ENCODE measurements around the gene NUDT9. TPM values are rescaled to one million over a fixed set of nuclear protein-coding genes. Genes with fewer than 3 reads are reported as not detected.
"Not testable (repeated sequence)": the region's sequence is repeated elsewhere in the genome, so short reads cannot be mapped to it uniquely, and the experiment has no call there.

The NUDT9 gene
- total RNA-seq, 2 experiments from 2014 or later: 12.1 to 13.4 TPM

- no peaks in the 10 kb centered on the region for H3K36me3 Mint-ChIP-seq (ENCODE audit: low read depth)
- H3K9me3 Mint-ChIP-seq: no peaks in the 10 kb centered on the region
- peak within 1 kb of the TSS; percentile 82 for H3K27ac Mint-ChIP-seq
- no peaks in the 10 kb centered on the region for H3K27me3 Mint-ChIP-seq (ENCODE audit: low read depth)
- peak; percentile 85 for DNase-seq
- intact Hi-C loops (cut with micrococcal nuclease): loop anchor here (1.0 kb wide), 1 partner anchor 31 kb away; the partner anchor contains the start of gene NUDT9
- peak within 1 kb of the TSS; percentile 78 for H3K4me3 Mint-ChIP-seq
- CTCF ChIA-PET: interaction anchor here (0.5 to 2.1 kb wide), 10 partner anchors 9 to 895 kb away, joined by 3 to 20 read pairs (median 4); no protein-coding TSS in a partner anchor
- peaks cover 31% of the 10 kb centered on the region for H3K4me1 Mint-ChIP-seq (ENCODE audit: low read depth)
Observed at GRCh38 chr4:87390891-87391575, 31.3 kb upstream of the NUDT9 start, which contains the start of gene HSD17B11. Gene HSD17B11, minus strand, starts transcription at chr4:87391188. Its CDS starts 118 bp downstream, at chr4:87391070.

DNA sequence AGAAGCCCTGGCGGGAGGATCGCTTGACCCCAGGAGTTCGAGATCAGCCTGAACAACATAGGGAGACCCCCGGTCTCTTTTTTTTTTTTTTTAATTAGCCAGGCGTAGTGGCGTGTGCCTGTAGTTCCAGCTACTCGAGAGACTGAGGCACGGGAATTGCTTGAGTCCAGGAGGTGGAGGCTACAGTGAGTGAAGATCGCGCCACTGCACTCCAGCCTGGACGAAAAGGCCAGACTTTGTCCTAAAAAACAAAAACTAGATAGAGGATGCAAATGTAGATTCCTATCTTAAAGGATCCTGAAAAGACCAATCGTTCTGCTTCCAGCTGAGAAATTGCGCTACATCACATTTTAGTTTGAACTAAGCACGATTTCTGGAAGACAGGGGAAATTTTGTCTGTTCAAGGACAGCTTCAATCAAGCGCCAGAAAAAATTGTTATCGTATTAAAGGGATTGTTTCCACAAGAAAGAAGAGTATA, 30.8 kb upstream of the NUDT9 start:
- Mint-ChIP-seq H3K4me3 (peak overlapping the region; percentile 78), H3K9me3 (no peaks in the 10 kb centered on the region), H3K36me3 (ENCODE audit: low read depth) (no peaks in the 10 kb centered on the region), H3K27me3 (ENCODE audit: low read depth) (no peaks in the 10 kb centered on the region), H3K4me1 (ENCODE audit: low read depth) (peaks cover 31% of the 10 kb centered on the region), H3K27ac (peak overlapping the region; percentile 82)
- CTCF ChIA-PET: interaction anchor here (0.6 to 2.1 kb wide), 9 partner anchors 9 to 896 kb away, joined by 3 to 20 read pairs (median 5); no protein-coding TSS in a partner anchor
- intact Hi-C loops (cut with micrococcal nuclease): loop anchor here (1.0 kb wide), 1 partner anchor 31 kb away; the partner anchor contains the start of gene NUDT9
- DNase-seq: no peak

GRCh38 chr4:87392183-87392582, 30.2 kb upstream of the NUDT9 start:
- intact Hi-C loops (cut with micrococcal nuclease): no loop called here
- Mint-ChIP-seq H3K36me3 (ENCODE audit: low read depth) (no peaks in the 10 kb centered on the region), H3K9me3 (no peaks in the 10 kb centered on the region), H3K4me1 (ENCODE audit: low read depth) (peaks cover 28% of the 10 kb centered on the region), H3K4me3 (no peak overlapping the region), H3K27ac (no peak overlapping the region), H3K27me3 (ENCODE audit: low read depth) (no peaks in the 10 kb centered on the region)
- no peak for DNase-seq
- CTCF ChIA-PET: interaction anchor here (0.6 to 2.1 kb wide), 4 partner anchors 10 to 33 kb away, joined by 5 to 20 read pairs (median 7); no protein-coding TSS in a partner anchor

GRCh38 chr4:87395073-87395472, 27.3 kb upstream of the NUDT9 start:
- H3K36me3 Mint-ChIP-seq (ENCODE audit: low read depth); H3K27me3 Mint-ChIP-seq (ENCODE audit: low read depth); H3K27ac Mint-ChIP-seq; CTCF ChIA-PET; DNase-seq; H3K9me3 Mint-ChIP-seq; intact Hi-C loops (cut with micrococcal nuclease); H3K4me1 Mint-ChIP-seq (ENCODE audit: low read depth): not testable (repeated sequence)
- H3K4me3 Mint-ChIP-seq: peak overlapping the region; percentile 30

- CTCF ChIA-PET: interaction anchor here (1.4 kb wide), 1 partner anchor 69 kb away, joined by 3 read pairs; no protein-coding TSS in a partner anchor
- H3K9me3 Mint-ChIP-seq; intact Hi-C loops (cut with micrococcal nuclease); H3K4me3 Mint-ChIP-seq; H3K36me3 Mint-ChIP-seq (ENCODE audit: low read depth); H3K27me3 Mint-ChIP-seq (ENCODE audit: low read depth); H3K4me1 Mint-ChIP-seq (ENCODE audit: low read depth); DNase-seq; H3K27ac Mint-ChIP-seq: not testable (repeated sequence)
Observed at GRCh38 chr4:87395851-87396250, 26.5 kb upstream of the NUDT9 start.

DNA sequence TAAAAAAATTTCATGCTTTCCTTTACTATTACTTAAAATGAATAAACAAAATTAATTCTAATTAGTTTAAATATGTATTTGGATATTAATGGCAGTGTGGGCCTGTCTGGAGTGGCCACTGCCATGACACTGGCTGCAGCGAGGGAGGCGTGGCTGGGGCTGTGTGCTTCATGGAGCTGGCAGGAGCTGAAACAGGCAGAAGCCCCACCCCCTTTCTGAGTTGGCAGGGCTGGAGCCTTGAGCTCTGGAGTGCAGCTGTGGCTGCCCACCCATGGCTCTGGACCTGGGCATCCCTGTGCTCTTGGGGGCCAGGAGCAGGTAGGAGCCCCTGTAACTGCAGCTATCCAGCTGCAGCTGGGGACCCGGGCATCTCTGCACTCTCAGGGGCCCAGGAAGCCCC, 23.2 kb upstream of the NUDT9 start:
- Mint-ChIP-seq H3K4me3 (no peak overlapping the region), H3K27ac (no peak overlapping the region), H3K9me3 (peaks cover 2% of the 10 kb centered on the region), H3K27me3 (ENCODE audit: low read depth) (no peaks in the 10 kb centered on the region), H3K4me1 (ENCODE audit: low read depth) (no peaks in the 10 kb centered on the region), H3K36me3 (ENCODE audit: low read depth) (no peaks in the 10 kb centered on the region)
- CTCF ChIA-PET: interaction anchor here (1.6 kb wide), 1 partner anchor 20 kb away, joined by 3 read pairs; no protein-coding TSS in a partner anchor
- DNase-seq: no peak
- intact Hi-C loops (cut with micrococcal nuclease): no loop called here

GRCh38 chr4:87399954-87400353, 22.4 kb upstream of the NUDT9 start:
- DNase-seq: no peak
- no peaks in the 10 kb centered on the region for H3K4me1 Mint-ChIP-seq (ENCODE audit: low read depth)
- no peaks in the 10 kb centered on the region for H3K36me3 Mint-ChIP-seq (ENCODE audit: low read depth)
- H3K27ac Mint-ChIP-seq: no peak overlapping the region
- intact Hi-C loops (cut with micrococcal nuclease): no loop called here
- peaks cover 2% of the 10 kb centered on the region for H3K9me3 Mint-ChIP-seq
- CTCF ChIA-PET: interaction anchor here (0.9 to 1.6 kb wide), 3 partner anchors 9 to 23 kb away, joined by 3 to 5 read pairs (median 3); partner anchors contain the start of gene HSD17B11
- H3K27me3 Mint-ChIP-seq (ENCODE audit: low read depth): no peaks in the 10 kb centered on the region
- H3K4me3 Mint-ChIP-seq: no peak overlapping the region

DNA sequence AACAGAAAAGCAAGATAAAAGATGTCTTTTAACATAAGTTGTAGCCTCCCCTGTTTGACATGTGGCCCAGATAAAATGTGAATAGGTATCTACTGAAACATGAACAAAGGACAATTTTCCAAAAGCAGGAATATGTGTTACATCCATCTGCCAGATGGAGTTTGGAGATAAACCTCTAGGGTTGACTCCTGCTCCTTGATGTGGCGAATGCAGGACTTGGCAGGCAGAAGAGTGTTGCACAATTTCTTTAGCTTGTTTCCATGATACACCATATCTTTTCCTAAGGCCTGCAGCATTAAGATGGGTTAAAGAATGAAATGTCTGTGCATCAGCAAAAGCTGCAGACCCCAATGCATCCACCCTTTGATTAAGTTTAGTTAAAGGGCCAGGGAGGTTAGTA, 18.6 kb upstream of the NUDT9 start:
- intact Hi-C loops (cut with micrococcal nuclease); H3K4me3 Mint-ChIP-seq; H3K27me3 Mint-ChIP-seq (ENCODE audit: low read depth): not testable (repeated sequence)

DNA sequence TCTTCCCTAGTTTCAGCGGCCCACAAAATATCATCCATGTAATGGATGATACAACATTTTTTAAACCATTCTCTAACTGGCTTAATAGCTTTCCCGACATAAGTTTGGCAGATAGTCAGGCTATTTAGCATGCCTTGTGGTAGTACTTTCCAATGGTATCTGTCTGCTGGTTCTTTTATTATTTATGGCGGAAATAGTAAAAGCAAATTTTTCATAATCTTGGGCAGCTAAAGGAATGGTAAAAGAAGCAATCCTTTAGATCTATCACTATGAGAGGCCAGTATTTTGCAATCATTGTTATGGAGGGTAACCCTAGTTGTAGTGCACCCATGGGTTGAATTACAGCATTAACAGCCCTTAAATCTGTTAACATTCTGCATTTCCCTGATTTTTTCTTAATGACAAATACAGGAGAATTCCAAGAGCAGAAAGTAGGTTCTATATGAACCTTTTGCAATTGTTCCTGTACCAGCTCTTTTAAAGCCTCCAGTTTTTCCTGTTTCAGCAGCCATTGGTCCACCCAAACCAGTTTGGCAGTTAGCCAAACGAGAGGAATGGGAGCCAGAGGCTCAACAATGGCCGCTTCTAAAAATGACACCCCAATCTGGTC, 17.1 kb upstream of the NUDT9 start:
- H3K36me3 Mint-ChIP-seq (ENCODE audit: low read depth): no peaks in the 10 kb centered on the region
- peaks cover 2% of the 10 kb centered on the region for H3K27me3 Mint-ChIP-seq (ENCODE audit: low read depth)
- CTCF ChIA-PET: no interaction called here
- peaks cover 11% of the 10 kb centered on the region for H3K4me1 Mint-ChIP-seq (ENCODE audit: low read depth)
- H3K9me3 Mint-ChIP-seq: no peaks in the 10 kb centered on the region
- intact Hi-C loops (cut with micrococcal nuclease): no loop called here
- H3K4me3 Mint-ChIP-seq: no peak overlapping the region
- no peak for DNase-seq
- no peak overlapping the region for H3K27ac Mint-ChIP-seq

More for the DNA sequence above, 18.6 kb upstream of the NUDT9 start:
- H3K27ac Mint-ChIP-seq; H3K9me3 Mint-ChIP-seq; H3K36me3 Mint-ChIP-seq (ENCODE audit: low read depth); DNase-seq; CTCF ChIA-PET: not testable (repeated sequence)
- peaks cover 11% of the 10 kb centered on the region for H3K4me1 Mint-ChIP-seq (ENCODE audit: low read depth)

DNA sequence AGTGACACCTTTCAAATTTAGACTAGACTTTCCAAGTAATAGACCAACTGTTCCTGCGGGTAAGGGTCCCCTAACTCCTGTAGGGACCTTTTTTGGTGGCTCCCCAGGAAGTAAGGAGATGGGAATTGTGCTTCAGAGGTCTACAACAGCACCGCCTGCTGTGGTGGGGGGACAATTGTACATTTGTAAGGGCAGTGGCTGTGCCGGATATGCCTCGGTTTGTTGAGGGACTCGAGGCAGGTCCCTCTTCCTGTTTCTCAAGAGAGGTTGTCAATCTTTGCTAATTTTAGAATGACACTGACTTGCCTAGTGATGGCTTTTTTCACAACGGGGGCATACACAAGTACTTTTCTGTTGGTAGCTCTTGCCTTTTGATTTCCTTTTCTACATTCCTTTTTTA, 15.9 kb upstream of the NUDT9 start:
- Mint-ChIP-seq H3K27ac (no peak overlapping the region), H3K4me1 (ENCODE audit: low read depth) (peaks cover 11% of the 10 kb centered on the region), H3K27me3 (ENCODE audit: low read depth) (peaks cover 2% of the 10 kb centered on the region), H3K4me3 (no peak overlapping the region), H3K9me3 (no peaks in the 10 kb centered on the region), H3K36me3 (ENCODE audit: low read depth) (no peaks in the 10 kb centered on the region)
- DNase-seq: no peak
- CTCF ChIA-PET: no interaction called here
- intact Hi-C loops (cut with micrococcal nuclease): no loop called here

GRCh38 chr4:87406902-87407301, 15.5 kb upstream of the NUDT9 start:
- peaks cover 11% of the 10 kb centered on the region for H3K4me1 Mint-ChIP-seq (ENCODE audit: low read depth)
- H3K27ac Mint-ChIP-seq; H3K9me3 Mint-ChIP-seq; DNase-seq; intact Hi-C loops (cut with micrococcal nuclease); H3K36me3 Mint-ChIP-seq (ENCODE audit: low read depth); H3K4me3 Mint-ChIP-seq; CTCF ChIA-PET; H3K27me3 Mint-ChIP-seq (ENCODE audit: low read depth): not testable (repeated sequence)

- Mint-ChIP-seq H3K4me1 (ENCODE audit: low read depth) (peaks cover 11% of the 10 kb centered on the region), H3K36me3 (ENCODE audit: low read depth) (no peaks in the 10 kb centered on the region), H3K9me3 (no peaks in the 10 kb centered on the region), H3K27ac (no peak overlapping the region), H3K27me3 (ENCODE audit: low read depth) (peaks cover 2% of the 10 kb centered on the region), H3K4me3 (no peak overlapping the region)
- intact Hi-C loops (cut with micrococcal nuclease): no loop called here
- DNase-seq: no peak
- CTCF ChIA-PET: no interaction called here
Observed at GRCh38 chr4:87409420-87409939, 12.9 kb upstream of the NUDT9 start.

All from activated naive CD4-positive, alpha-beta T cell treated with anti-CD3 and anti-CD28 coated beads for 36 hours (primary cell).